HG03196 (cell line): ENCODE measurements around the gene PLCB4.

Experiments
- ATAC-seq: cut with Tn5 transposase; IDR thresholded peaks from one replicate; pipeline ENCODE4 v1.9.1; 2021; ENCODE audit not compliant: unreplicated experiment

The PLCB4 gene

GRCh38 chr20:9166153-9166780 lies 97.4 kb downstream of the PLCB4 start:
- ATAC-seq: no peak

- ATAC-seq: no peak
These were observed 100.5 kb downstream of the PLCB4 start for GRCh38 chr20:9169409-9169808.

GRCh38 chr20:9172851-9173250 lies 104.0 kb downstream of the PLCB4 start:
- ATAC-seq: no peak

- no peak for ATAC-seq
These were observed 108.4 kb downstream of the PLCB4 start for GRCh38 chr20:9177278-9177677.

GRCh38 chr20:9179193-9179802 lies 110.4 kb downstream of the PLCB4 start:
- ATAC-seq: no peak

- ATAC-seq: no peak
These were observed 111.0 kb downstream of the PLCB4 start for GRCh38 chr20:9179867-9180266.

- no peak for ATAC-seq
These were observed 111.8 kb downstream of the PLCB4 start for GRCh38 chr20:9180481-9181257.

GRCh38 chr20:9185511-9185910 lies 116.6 kb downstream of the PLCB4 start:
- no peak for ATAC-seq

- ATAC-seq: no peak
These were observed 117.5 kb downstream of the PLCB4 start for GRCh38 chr20:9186396-9186795.

GRCh38 chr20:9195031-9195430 lies 126.1 kb downstream of the PLCB4 start:
- no peak for ATAC-seq

- ATAC-seq: no peak
These were observed 127.2 kb downstream of the PLCB4 start for GRCh38 chr20:9196110-9196509.

- ATAC-seq: no peak
These were observed 129.6 kb downstream of the PLCB4 start for GRCh38 chr20:9198460-9198859.

GRCh38 chr20:9200196-9200595 lies 131.3 kb downstream of the PLCB4 start:
- no peak for ATAC-seq

GRCh38 chr20:9200620-9201019 lies 131.7 kb downstream of the PLCB4 start:
- no peak for ATAC-seq

GRCh38 chr20:9202420-9203080 lies 133.7 kb downstream of the PLCB4 start:
- no peak for ATAC-seq

GRCh38 chr20:9203081-9203447 lies 134.2 kb downstream of the PLCB4 start:
- no peak for ATAC-seq

- ATAC-seq: no peak
These were observed 136.1 kb downstream of the PLCB4 start for GRCh38 chr20:9204979-9205378.

GRCh38 chr20:9206486-9206885 lies 137.6 kb downstream of the PLCB4 start:
- no peak for ATAC-seq

- no peak for ATAC-seq
These were observed 138.4 kb downstream of the PLCB4 start for GRCh38 chr20:9207253-9207652.

- ATAC-seq: no peak
These were observed 141.5 kb downstream of the PLCB4 start for GRCh38 chr20:9210356-9210755.

GRCh38 chr20:9211016-9211760 lies 142.3 kb downstream of the PLCB4 start:
- ATAC-seq: no peak
